GM23338 (cell line): ENCODE data around the gene PORCN. TPM values are rescaled to one million over a fixed set of nuclear protein-coding genes. Genes with fewer than 3 reads are reported as not detected.

Source experiments
- ATAC-seq: fragments of 200-7000 bp; cut with Tn5 transposase; 3 replicates; pipeline ENCODE4 v1.9.1; 2020
- DNase-seq: peaks from one replicate; pipeline ENCODE4 v3.0.0-alpha.2; 2015; ENCODE audit warnings: low spot score
- H2AFZ ChIP-seq: fragments of 200-600 bp; sonication (generic); 2 replicates; pipeline ENCODE4 v1.8.0; 2016; ENCODE audit warnings: antibody characterized with exemption, mild to moderate bottlenecking, moderate library complexity
- H3F3A ChIP-seq: fragments of 200-600 bp; sonication (generic); replicated peaks from 2 replicates; pipeline ENCODE4 v1.8.0; 2017; ENCODE audit warnings: antibody characterized with exemption, mixed run types, low read depth
- H3K27ac ChIP-seq: fragments of 200-600 bp; sonication (generic); 2 replicates; pipeline ENCODE4 v1.6.1; 2016; ENCODE audit warnings: low read depth
- H3K27me3 ChIP-seq: fragments of 200-600 bp; sonication (generic); 2 replicates; pipeline ENCODE4 v1.8.0; 2016; ENCODE audit warnings: mild to moderate bottlenecking, mixed run types, moderate library complexity; ENCODE audit not compliant: insufficient read depth
- H3K36me3 ChIP-seq: fragments of 200-600 bp; sonication (generic); 2 replicates; pipeline ENCODE4 v1.8.0; 2016; ENCODE audit warnings: mild to moderate bottlenecking; ENCODE audit not compliant: insufficient read depth
- H3K4me1 ChIP-seq: fragments of 200-600 bp; sonication (generic); 2 replicates; pipeline ENCODE4 v1.8.0; 2016; ENCODE audit warnings: mild to moderate bottlenecking, moderate library complexity; ENCODE audit not compliant: insufficient read depth
- H3K4me2 ChIP-seq: fragments of 200-600 bp; sonication (generic); 2 replicates; pipeline ENCODE4 v1.7.1; 2017; ENCODE audit warnings: mixed run types
- H3K4me3 ChIP-seq: fragments of 200-600 bp; sonication (generic); 2 replicates; pipeline ENCODE4 v1.6.1; 2016; ENCODE audit warnings: mixed run types
- H3K79me2 ChIP-seq: fragments of 200-600 bp; sonication (generic); replicated peaks from 2 replicates; pipeline ENCODE4 v1.8.0; 2017; ENCODE audit warnings: mild to moderate bottlenecking; ENCODE audit not compliant: insufficient read depth
- H3K9me2 ChIP-seq: fragments of 200-600 bp; sonication (generic); 2 replicates; pipeline ENCODE4 v1.8.0; 2017; ENCODE audit not compliant: insufficient read depth
- H4K20me1 ChIP-seq: fragments of 200-600 bp; sonication (generic); replicated peaks from 2 replicates; pipeline ENCODE4 v1.8.0; 2017; ENCODE audit warnings: mild to moderate bottlenecking; ENCODE audit not compliant: insufficient read depth
- H3K27ac Mint-ChIP-seq: 2 replicates; pipeline ENCODE4 v1.8.0; 2020; ENCODE audit warnings: inconsistent platforms, mild to moderate bottlenecking, moderate library complexity, mixed read lengths
- H3K27me3 Mint-ChIP-seq: 3 replicates; pipeline ENCODE4 v1.8.0; 2022; ENCODE audit warnings: low read depth, mild to moderate bottlenecking, moderate library complexity, mixed read lengths, inconsistent platforms; ENCODE audit not compliant: insufficient read depth, poor library complexity
- H3K36me3 Mint-ChIP-seq: 3 replicates; pipeline ENCODE4 v1.8.0; 2021; ENCODE audit warnings: low read depth, mild to moderate bottlenecking, inconsistent platforms, moderate library complexity, mixed read lengths
- H3K4me1 Mint-ChIP-seq: 3 replicates; pipeline ENCODE4 v1.8.0; 2020; ENCODE audit warnings: mild to moderate bottlenecking, inconsistent platforms, mixed read lengths
- H3K4me3 Mint-ChIP-seq: 3 replicates; pipeline ENCODE4 v1.8.0; 2021; ENCODE audit warnings: moderate library complexity, mild to moderate bottlenecking, inconsistent platforms, mixed read lengths
- H3K9me3 Mint-ChIP-seq: 3 replicates; pipeline ENCODE4 v1.8.0; 2020; ENCODE audit warnings: moderate library complexity, mild to moderate bottlenecking, inconsistent platforms, mixed read lengths
- CREB1 ChIP-seq: fragments of 250-450 bp; sonication (Bioruptor Pico); IDR thresholded peaks from 2 replicates; pipeline ENCODE4 v1.5.0; 2020; ENCODE audit warnings: low read depth, mild to moderate bottlenecking, moderate library complexity
- EZH2 ChIP-seq: fragments of 200-600 bp; sonication (generic); IDR thresholded peaks from one replicate; pipeline ENCODE4 v1.8.0; 2017; ENCODE audit warnings: antibody characterized with exemption, mild to moderate bottlenecking, low read depth; ENCODE audit not compliant: unreplicated experiment
- EZH2phosphoT487 ChIP-seq: fragments of 200-600 bp; sonication (generic); IDR thresholded peaks from one replicate; pipeline ENCODE4 v1.8.1; 2018; ENCODE audit warnings: antibody characterized with exemption; ENCODE audit not compliant: unreplicated experiment
- POLR2AphosphoS5 ChIP-seq: IDR thresholded peaks from 2 replicates; pipeline ENCODE4 v1.6.1; 2016; ENCODE audit warnings: antibody characterized with exemption, low read depth
- STAT1 ChIP-seq: IDR thresholded peaks from one replicate; pipeline ENCODE4 v1.6.1; 2016; ENCODE audit warnings: antibody characterized with exemption; ENCODE audit not compliant: unreplicated experiment
- ZNF114 ChIP-seq: fragments of 250-450 bp; sonication (Bioruptor Pico); IDR thresholded peaks from 2 replicates; pipeline ENCODE4 v1.5.0; 2020; ENCODE audit warnings: mild to moderate bottlenecking, moderate library complexity
- ZNF331 ChIP-seq: fragments of 250-450 bp; sonication (Bioruptor Pico); IDR thresholded peaks from 2 replicates; pipeline ENCODE4 v1.5.0; 2020; ENCODE audit warnings: low read depth, mild to moderate bottlenecking, moderate library complexity
- polyA plus RNA-seq: library from polyadenylated mRNA; unstranded; fragments of >200 nt; fragmentation: Nextera tagmentation; extraction: Ambion mirVana; gene quantifications from 2 replicates; pipeline ENCODE4 v1.2.1, GENCODE V29; 2016
- total RNA-seq: library from RNA; depleted of rRNA; stranded (reverse); fragments of >200 nt; shearing (Covaris generic); gene quantifications from 2 replicates; pipeline ENCODE4 v1.2.3, GENCODE V29; 2014
- TF ChIP-seq, protein P1 (sequence below): IDR thresholded peaks from 2 replicates; pipeline ENCODE4 v1.6.1; 2016; ENCODE audit warnings: antibody characterized with exemption
- TF ChIP-seq, protein P2 (sequence below): IDR thresholded peaks from one replicate; pipeline ENCODE4 v1.6.1; 2018; ENCODE audit warnings: antibody characterized with exemption; ENCODE audit not compliant: unreplicated experiment
- TF ChIP-seq, protein P3 (sequence below), 2 experiments: fragments of 200-600 bp in 1 of 2; sonication (generic) in 1 of 2; conservative IDR thresholded peaks; 2 replicates each; pipeline versions ENCODE4 v1.5.1 to v1.6.1; 2016 to 2017; ENCODE audit warnings: antibody characterized with exemption in 2 of 2, low read depth in 2 of 2, mild to moderate bottlenecking in 2 of 2, moderate library complexity in 1 of 2

Gene PORCN
- total and polyA plus RNA-seq, 2 experiments from 2014 or later = 19.4 to 28.5 TPM

DNA sequence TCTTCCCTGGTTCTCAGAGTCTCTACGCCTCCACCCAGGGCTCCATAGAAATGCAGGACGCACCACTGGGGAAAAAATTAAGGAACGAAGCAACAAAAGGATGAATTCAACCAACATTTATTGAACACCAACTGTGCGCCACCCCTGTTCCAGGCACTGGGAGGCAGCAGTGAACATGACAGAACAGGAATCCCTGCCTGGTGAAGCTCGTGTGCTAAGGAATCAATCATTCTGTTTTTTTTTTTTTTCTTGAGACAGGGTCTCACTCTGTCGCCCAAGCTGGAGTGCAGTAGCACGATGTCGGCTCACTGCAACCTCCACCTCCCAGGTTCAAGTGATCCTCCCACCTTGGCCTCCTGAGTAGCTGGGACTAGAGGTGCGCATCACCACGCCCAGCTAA is 34.7 kb upstream of the PORCN start:
- Histone ChIP-seq H3K27ac (peak overlapping the region; percentile 85), H3K4me3 (no peak overlapping the region), H3K9me2 (no peaks in the 10 kb centered on the region), H3K4me2 (no peak overlapping the region), H3K79me2 (peaks cover 16% of the 10 kb centered on the region), H3K27me3 (no peaks in the 10 kb centered on the region), H2AFZ (no peak overlapping the region), H3F3A (no peaks in the 10 kb centered on the region), H3K4me1 (peaks cover 4% of the 10 kb centered on the region; the same call in 1 of the 2 replicates), H4K20me1 (no peaks in the 10 kb centered on the region), H3K36me3 (no peaks in the 10 kb centered on the region)
- TF ChIP-seq STAT1 (no peak), ZNF114 (no peak), CREB1 (no peak), ZNF331 (CRISPR knock-in tag) (no peak), POLR2AphosphoS5 (no peak)
- TF ChIP-seq, protein P1, sequence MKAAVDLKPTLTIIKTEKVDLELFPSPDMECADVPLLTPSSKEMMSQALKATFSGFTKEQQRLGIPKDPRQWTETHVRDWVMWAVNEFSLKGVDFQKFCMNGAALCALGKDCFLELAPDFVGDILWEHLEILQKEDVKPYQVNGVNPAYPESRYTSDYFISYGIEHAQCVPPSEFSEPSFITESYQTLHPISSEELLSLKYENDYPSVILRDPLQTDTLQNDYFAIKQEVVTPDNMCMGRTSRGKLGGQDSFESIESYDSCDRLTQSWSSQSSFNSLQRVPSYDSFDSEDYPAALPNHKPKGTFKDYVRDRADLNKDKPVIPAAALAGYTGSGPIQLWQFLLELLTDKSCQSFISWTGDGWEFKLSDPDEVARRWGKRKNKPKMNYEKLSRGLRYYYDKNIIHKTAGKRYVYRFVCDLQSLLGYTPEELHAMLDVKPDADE = no peak
- TF ChIP-seq, protein P2, sequence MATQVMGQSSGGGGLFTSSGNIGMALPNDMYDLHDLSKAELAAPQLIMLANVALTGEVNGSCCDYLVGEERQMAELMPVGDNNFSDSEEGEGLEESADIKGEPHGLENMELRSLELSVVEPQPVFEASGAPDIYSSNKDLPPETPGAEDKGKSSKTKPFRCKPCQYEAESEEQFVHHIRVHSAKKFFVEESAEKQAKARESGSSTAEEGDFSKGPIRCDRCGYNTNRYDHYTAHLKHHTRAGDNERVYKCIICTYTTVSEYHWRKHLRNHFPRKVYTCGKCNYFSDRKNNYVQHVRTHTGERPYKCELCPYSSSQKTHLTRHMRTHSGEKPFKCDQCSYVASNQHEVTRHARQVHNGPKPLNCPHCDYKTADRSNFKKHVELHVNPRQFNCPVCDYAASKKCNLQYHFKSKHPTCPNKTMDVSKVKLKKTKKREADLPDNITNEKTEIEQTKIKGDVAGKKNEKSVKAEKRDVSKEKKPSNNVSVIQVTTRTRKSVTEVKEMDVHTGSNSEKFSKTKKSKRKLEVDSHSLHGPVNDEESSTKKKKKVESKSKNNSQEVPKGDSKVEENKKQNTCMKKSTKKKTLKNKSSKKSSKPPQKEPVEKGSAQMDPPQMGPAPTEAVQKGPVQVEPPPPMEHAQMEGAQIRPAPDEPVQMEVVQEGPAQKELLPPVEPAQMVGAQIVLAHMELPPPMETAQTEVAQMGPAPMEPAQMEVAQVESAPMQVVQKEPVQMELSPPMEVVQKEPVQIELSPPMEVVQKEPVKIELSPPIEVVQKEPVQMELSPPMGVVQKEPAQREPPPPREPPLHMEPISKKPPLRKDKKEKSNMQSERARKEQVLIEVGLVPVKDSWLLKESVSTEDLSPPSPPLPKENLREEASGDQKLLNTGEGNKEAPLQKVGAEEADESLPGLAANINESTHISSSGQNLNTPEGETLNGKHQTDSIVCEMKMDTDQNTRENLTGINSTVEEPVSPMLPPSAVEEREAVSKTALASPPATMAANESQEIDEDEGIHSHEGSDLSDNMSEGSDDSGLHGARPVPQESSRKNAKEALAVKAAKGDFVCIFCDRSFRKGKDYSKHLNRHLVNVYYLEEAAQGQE = no peak
- TF ChIP-seq, protein P3, sequence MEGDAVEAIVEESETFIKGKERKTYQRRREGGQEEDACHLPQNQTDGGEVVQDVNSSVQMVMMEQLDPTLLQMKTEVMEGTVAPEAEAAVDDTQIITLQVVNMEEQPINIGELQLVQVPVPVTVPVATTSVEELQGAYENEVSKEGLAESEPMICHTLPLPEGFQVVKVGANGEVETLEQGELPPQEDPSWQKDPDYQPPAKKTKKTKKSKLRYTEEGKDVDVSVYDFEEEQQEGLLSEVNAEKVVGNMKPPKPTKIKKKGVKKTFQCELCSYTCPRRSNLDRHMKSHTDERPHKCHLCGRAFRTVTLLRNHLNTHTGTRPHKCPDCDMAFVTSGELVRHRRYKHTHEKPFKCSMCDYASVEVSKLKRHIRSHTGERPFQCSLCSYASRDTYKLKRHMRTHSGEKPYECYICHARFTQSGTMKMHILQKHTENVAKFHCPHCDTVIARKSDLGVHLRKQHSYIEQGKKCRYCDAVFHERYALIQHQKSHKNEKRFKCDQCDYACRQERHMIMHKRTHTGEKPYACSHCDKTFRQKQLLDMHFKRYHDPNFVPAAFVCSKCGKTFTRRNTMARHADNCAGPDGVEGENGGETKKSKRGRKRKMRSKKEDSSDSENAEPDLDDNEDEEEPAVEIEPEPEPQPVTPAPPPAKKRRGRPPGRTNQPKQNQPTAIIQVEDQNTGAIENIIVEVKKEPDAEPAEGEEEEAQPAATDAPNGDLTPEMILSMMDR (conservative IDR thresholded peaks at IDR 0.05; ENCODE audit: low read depth in 2 of 2) = peak; percentile 27 to 43
- H3K4me1 Mint-ChIP-seq = peaks cover 48% of the 10 kb centered on the region
- ATAC-seq = peak; percentile 5
- peaks cover 1% of the 10 kb centered on the region; the same call in 2 of the 3 replicates for H3K36me3 Mint-ChIP-seq
- H3K9me3 Mint-ChIP-seq = no peaks in the 10 kb centered on the region; the same call in none of the 3 replicates
- H3K27ac Mint-ChIP-seq = peak overlapping the region; percentile 95
- H3K27me3 Mint-ChIP-seq = peaks cover 11% of the 10 kb centered on the region
- peak overlapping the region; percentile 56 for H3K4me3 Mint-ChIP-seq
- peak; percentile 44 for DNase-seq

DNA sequence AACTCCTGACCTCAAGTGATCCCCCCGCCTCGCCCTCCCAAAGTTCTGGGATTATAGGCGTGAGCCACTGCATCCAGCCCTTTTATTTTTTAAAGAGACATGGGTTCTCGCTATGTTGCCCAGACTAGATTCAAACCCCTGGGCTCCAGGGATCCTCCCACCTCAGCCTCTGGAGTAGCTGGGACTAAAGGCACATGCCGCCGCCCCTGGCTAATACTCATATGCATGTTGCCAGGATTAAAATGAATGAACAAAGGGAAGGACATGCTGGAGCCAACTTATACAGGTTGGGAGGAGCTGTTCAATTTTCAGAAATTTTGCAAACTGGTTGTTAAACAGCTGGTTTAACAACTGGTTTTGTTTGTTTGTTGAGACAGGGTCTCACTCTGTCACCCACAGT is 34.2 kb upstream of the PORCN start:
- H3K27me3 Mint-ChIP-seq = peaks cover 11% of the 10 kb centered on the region
- H3F3A ChIP-seq = no peaks in the 10 kb centered on the region
- no peaks in the 10 kb centered on the region for H4K20me1 ChIP-seq
- 0 out of 2 replicates have a peak overlapping the region, but pooled peaks have one; percentile 85 for H3K4me2 ChIP-seq
- no peaks in the 10 kb centered on the region for H3K36me3 ChIP-seq
- ATAC-seq (no peak), DNase-seq (no peak)
- peaks cover 45% of the 10 kb centered on the region for H3K4me1 Mint-ChIP-seq
- H3K4me3 Mint-ChIP-seq = peak overlapping the region; percentile 89; the same call in 2 of the 3 replicates
- H3K36me3 Mint-ChIP-seq = peaks cover 5% of the 10 kb centered on the region; the same call in 2 of the 3 replicates
- H3K4me3 ChIP-seq = no peak overlapping the region
- H2AFZ ChIP-seq = no peak overlapping the region
- H3K4me1 ChIP-seq = peaks cover 4% of the 10 kb centered on the region; the same call in 1 of the 2 replicates
- no peaks in the 10 kb centered on the region; the same call in none of the 3 replicates for H3K9me3 Mint-ChIP-seq
- H3K9me2 ChIP-seq = no peaks in the 10 kb centered on the region
- H3K27ac ChIP-seq = no peak overlapping the region
- peaks cover 16% of the 10 kb centered on the region for H3K79me2 ChIP-seq
- H3K27ac Mint-ChIP-seq = no peak overlapping the region
- no peaks in the 10 kb centered on the region for H3K27me3 ChIP-seq
- TF ChIP-seq, protein P3 (conservative IDR thresholded peaks at IDR 0.05; ENCODE audit: low read depth in 2 of 2) = no peak
- no peak for TF ChIP-seq CREB1
- no peak for TF ChIP-seq EZH2
- no peak for TF ChIP-seq EZH2phosphoT487
- no peak for TF ChIP-seq ZNF114
- TF ChIP-seq ZNF331 (CRISPR knock-in tag) = no peak
- no peak for TF ChIP-seq POLR2AphosphoS5
- no peak for TF ChIP-seq STAT1
- TF ChIP-seq, protein P1 = no peak
